ENCODE results near the gene FAM193B.

DNA sequence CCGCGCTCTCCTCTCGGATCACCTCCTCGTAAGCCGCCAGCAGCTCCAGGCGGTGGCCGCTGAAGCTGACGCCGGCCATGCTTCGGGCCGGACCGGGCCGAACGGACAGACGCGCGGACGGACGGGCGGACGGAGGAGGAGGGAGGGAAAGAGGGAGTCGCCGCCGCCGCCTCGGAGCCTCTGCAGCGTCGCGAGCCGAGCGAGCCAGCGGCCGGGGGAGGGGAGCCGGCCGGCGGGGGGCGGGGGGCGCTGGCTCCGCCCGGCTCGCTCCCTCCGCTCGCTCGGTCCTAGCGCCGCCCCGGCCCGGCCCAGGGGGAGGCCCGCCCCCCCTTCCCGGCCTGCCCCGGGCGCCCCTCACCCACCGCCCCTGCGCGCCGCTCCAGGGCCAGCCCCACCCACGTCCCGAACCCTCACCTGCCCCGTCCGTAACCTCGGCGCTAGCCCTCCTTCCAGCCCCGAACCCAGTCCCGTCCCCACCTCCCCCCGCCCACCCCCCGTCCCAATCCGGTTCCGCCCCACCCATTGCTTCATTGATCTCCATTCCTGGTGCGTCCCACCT, 80.8 kb downstream of the FAM193B start, which contains the start of gene DBN1:
- TF ChIP-seq, protein P1, sequence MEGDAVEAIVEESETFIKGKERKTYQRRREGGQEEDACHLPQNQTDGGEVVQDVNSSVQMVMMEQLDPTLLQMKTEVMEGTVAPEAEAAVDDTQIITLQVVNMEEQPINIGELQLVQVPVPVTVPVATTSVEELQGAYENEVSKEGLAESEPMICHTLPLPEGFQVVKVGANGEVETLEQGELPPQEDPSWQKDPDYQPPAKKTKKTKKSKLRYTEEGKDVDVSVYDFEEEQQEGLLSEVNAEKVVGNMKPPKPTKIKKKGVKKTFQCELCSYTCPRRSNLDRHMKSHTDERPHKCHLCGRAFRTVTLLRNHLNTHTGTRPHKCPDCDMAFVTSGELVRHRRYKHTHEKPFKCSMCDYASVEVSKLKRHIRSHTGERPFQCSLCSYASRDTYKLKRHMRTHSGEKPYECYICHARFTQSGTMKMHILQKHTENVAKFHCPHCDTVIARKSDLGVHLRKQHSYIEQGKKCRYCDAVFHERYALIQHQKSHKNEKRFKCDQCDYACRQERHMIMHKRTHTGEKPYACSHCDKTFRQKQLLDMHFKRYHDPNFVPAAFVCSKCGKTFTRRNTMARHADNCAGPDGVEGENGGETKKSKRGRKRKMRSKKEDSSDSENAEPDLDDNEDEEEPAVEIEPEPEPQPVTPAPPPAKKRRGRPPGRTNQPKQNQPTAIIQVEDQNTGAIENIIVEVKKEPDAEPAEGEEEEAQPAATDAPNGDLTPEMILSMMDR (IDR thresholded peaks at IDR 0.05): no peak
- TF ChIP-seq TCF7L2 (IDR thresholded peaks at IDR 0.05; ENCODE audit: low read depth, low read length): no peak

Measured in Panc1 (cell line).